Measurements from ENCODE around the gene SLC35G1. TPM values are rescaled to one million over a fixed set of nuclear protein-coding genes. Genes with fewer than 3 reads are reported as not detected.
A peak's percentile ranks its signal among the peaks of the same experiment; 100 is the strongest.

SLC35G1 gene
- total and polyA plus RNA-seq, 2 of the 13 experiments (the other 11 are each of a cell fraction or from before 2014, with no cell fraction given), result 2.5 to 4.5 TPM

DNA sequence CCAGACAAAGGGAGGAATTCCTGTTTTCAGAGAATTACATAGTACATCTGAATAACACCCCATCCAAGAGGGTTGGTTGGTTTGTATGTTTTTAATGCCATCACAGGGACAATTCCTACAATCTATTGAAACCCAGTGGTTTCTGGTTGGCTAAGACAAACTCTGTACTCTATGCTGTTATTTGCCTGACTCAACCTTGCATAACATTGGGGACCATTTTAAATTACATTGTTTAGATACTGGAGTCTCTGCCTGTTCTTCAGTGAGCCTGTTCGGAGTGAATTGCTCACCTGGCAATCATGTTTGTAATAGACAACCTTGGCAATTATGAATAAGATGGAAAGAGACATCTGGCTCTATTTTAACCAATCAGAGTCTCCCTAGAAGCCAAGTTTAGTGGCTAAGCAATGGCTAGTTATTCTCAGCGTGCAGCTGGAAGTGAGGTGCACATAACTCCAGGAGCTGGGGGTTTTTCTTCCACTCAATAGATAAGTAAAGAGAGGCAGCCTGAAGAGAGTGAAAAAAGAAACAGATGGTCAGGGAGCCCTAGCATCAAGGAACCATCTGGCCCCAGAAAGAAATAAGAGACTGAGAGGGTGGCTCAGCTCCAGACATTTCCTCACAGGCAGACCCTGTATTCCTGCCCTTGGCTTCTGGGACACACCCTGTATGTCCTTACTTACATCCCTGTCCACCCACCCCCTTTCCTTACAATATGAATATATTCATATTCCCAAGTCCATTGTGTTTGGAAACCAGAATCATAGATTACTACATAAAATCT lies 21.2 kb upstream of the SLC35G1 start:
- TF ChIP-seq SYNCRIP (IDR thresholded peaks at IDR 0.05; ENCODE audit: insufficient read depth, low read depth, low read length), result no peak
- TF ChIP-seq, protein P1, sequence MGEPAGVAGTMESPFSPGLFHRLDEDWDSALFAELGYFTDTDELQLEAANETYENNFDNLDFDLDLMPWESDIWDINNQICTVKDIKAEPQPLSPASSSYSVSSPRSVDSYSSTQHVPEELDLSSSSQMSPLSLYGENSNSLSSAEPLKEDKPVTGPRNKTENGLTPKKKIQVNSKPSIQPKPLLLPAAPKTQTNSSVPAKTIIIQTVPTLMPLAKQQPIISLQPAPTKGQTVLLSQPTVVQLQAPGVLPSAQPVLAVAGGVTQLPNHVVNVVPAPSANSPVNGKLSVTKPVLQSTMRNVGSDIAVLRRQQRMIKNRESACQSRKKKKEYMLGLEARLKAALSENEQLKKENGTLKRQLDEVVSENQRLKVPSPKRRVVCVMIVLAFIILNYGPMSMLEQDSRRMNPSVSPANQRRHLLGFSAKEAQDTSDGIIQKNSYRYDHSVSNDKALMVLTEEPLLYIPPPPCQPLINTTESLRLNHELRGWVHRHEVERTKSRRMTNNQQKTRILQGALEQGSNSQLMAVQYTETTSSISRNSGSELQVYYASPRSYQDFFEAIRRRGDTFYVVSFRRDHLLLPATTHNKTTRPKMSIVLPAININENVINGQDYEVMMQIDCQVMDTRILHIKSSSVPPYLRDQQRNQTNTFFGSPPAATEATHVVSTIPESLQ (CRISPR knock-in tag; conservative IDR thresholded peaks at IDR 0.05), result no peak
- TF ChIP-seq NR1H2 (CRISPR knock-in tag; IDR thresholded peaks at IDR 0.05; ENCODE audit: borderline replicate concordance, low read depth), result no peak
- no peak overlapping the region for H3K9ac ChIP-seq (ENCODE audit: insufficient read depth, low read depth, low read length)
- WGBS (ENCODE audit: low lambda C conversion rate), result 49% methylated on average over 2 of the region's 2 CpGs
- intact Hi-C loops (cut with micrococcal nuclease; ENCODE audit: unreplicated experiment), result no loop called here
- H3K79me2 ChIP-seq (ENCODE audit: insufficient read depth, low read length), result no peaks in the 10 kb centered on the region
- H3K4me2 ChIP-seq (ENCODE audit: low read depth, low read length), result no peak overlapping the region
- ChIA-PET CTCF (ENCODE audit: low intra/inter-chr PET ratio, low total read pairs) (no interaction called here), POLR2A (no interaction called here)
- no peaks in the 10 kb centered on the region for H3K4me1 ChIP-seq (ENCODE audit: insufficient read depth, low read length)
- in situ Hi-C loops (cut with HindIII; ENCODE audit: extremely low pct_ligation_motif_present, low pct_unique_long_range_greater_than_20kb), result no loop called here
- H3K9me3 ChIP-seq (ENCODE audit: low read length), result no peaks in the 10 kb centered on the region
- FAIRE-seq (no peak), DNase-seq (ENCODE audit: low spot score) (no peak), ATAC-seq (no peak)
- no peaks in the 10 kb centered on the region for H3K27me3 ChIP-seq (ENCODE audit: control insufficient read depth in 1 of 2, insufficient read depth in 2 of 2, low read length in 2 of 2)
- H4K20me1 ChIP-seq (ENCODE audit: insufficient read depth, low read length), result no peaks in the 10 kb centered on the region
- no TSS peak for BruUV-seq (replicated peaks)
- H2AFZ ChIP-seq (ENCODE audit: low read length), result no peak overlapping the region
- no peaks in the 10 kb centered on the region for H3K36me3 ChIP-seq (replicated peaks in 1 of 2; ENCODE audit: control insufficient read depth in 1 of 2, insufficient read depth in 2 of 2, low read length in 2 of 2)
- H3K27ac ChIP-seq (ENCODE audit: extremely low read length, insufficient read depth, low read length), result no peak overlapping the region
- H3K4me3 ChIP-seq (replicated peaks in 1 of 3; ENCODE audit: insufficient read depth in 1 of 3, low read depth in 2 of 3, low read length in 3 of 3), result no peak overlapping the region

DNA sequence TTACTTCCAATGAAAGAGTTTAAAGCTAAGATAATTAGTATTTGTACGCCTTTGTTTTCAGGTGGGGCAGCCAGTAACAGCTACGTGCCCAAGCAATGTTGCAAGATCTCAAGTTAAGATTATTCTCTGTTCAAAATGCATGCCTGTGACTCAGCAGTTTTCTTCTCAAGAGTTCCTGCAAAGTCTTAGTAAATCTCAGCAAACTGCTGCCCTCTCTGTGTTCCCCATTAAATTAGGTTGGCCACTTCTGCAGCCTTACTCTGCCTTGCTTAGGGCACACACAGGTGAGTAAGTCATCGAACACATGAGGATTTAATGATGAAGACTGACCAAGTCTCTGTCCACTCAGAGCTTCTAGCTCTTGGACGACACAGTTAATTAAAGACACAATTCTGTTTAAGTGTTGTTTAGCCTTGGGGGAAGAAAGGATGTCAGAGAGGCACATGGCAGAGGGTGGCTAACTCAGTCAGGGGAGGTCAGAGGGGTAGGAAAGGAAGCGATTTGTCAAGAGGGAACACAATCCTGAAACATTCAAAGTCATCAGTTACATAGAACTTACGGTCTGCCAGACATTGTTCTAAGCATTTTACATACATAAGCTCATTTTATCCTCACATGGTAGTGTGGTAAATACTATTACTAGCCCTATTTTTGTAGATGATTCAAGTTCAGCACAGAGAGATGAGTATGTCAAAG lies 20.2 kb upstream of the SLC35G1 start:
- no peaks in the 10 kb centered on the region for H3K27me3 ChIP-seq (ENCODE audit: control insufficient read depth in 1 of 2, insufficient read depth in 2 of 2, low read length in 2 of 2)
- no peak overlapping the region for H3K4me3 ChIP-seq (replicated peaks in 1 of 3; ENCODE audit: insufficient read depth in 1 of 3, low read depth in 2 of 3, low read length in 3 of 3)
- no peak for FAIRE-seq
- 29% methylated on average over 6 of the region's 6 CpGs for whole genome bisulfite sequencing (ENCODE audit: low lambda C conversion rate)
- ATAC-seq, result no peak
- no peaks in the 10 kb centered on the region for H3K4me1 ChIP-seq (ENCODE audit: insufficient read depth, low read length)
- CTCF ChIA-PET (ENCODE audit: low intra/inter-chr PET ratio, low total read pairs), result no interaction called here
- H3K9ac ChIP-seq (ENCODE audit: insufficient read depth, low read depth, low read length), result no peak overlapping the region
- no peaks in the 10 kb centered on the region for H4K20me1 ChIP-seq (ENCODE audit: insufficient read depth, low read length)
- no peak overlapping the region for H3K4me2 ChIP-seq (ENCODE audit: low read depth, low read length)
- no peaks in the 10 kb centered on the region for H3K36me3 ChIP-seq (replicated peaks in 1 of 2; ENCODE audit: control insufficient read depth in 1 of 2, insufficient read depth in 2 of 2, low read length in 2 of 2)
- H3K9me3 ChIP-seq (ENCODE audit: low read length), result no peaks in the 10 kb centered on the region
- H3K27ac ChIP-seq (ENCODE audit: extremely low read length, insufficient read depth, low read length), result no peak overlapping the region
- in situ Hi-C loops (cut with HindIII; ENCODE audit: extremely low pct_ligation_motif_present, low pct_unique_long_range_greater_than_20kb), result no loop called here
- BruUV-seq (replicated peaks), result no TSS peak
- POLR2A ChIA-PET, result no interaction called here
- no peak for DNase-seq (ENCODE audit: low spot score)
- no peaks in the 10 kb centered on the region for H3K79me2 ChIP-seq (ENCODE audit: insufficient read depth, low read length)
- no peak overlapping the region for H2AFZ ChIP-seq (ENCODE audit: low read length)
- TF ChIP-seq NFE2 (CRISPR knock-in tag; IDR thresholded peaks at IDR 0.05), result peak; percentile 49; the same call in 1 of the 2 replicates
- TF ChIP-seq ZNF619 (CRISPR knock-in tag; IDR thresholded peaks at IDR 0.05), result no peak
- no peak for TF ChIP-seq KDM5A (IDR thresholded peaks at IDR 0.05; ENCODE audit: borderline replicate concordance, low read length)
- TF ChIP-seq MAFK (conservative IDR thresholded peaks at IDR 0.05 in 1 of 2, IDR thresholded peaks at IDR 0.05 in 1 of 2; ENCODE audit: low read length in 2 of 2), result peak; percentile 38 to 39
- TF ChIP-seq NFE2L2 (IDR thresholded peaks at IDR 0.05; ENCODE audit: low read length), result peak; percentile 87
- no peak for TF ChIP-seq PLRG1 (conservative IDR thresholded peaks at IDR 0.05)
- no peak for TF ChIP-seq ZBTB8A (CRISPR knock-in tag; IDR thresholded peaks at IDR 0.05; ENCODE audit: borderline replicate concordance, low read depth)
- intact Hi-C loops (cut with micrococcal nuclease; ENCODE audit: unreplicated experiment), result no loop called here

All from HepG2 (cell line).